Embryonic facial prominence (tissue), 1 donor: Measurements from ENCODE around the gene NET1.

Experiments used
- DNase-seq: peaks from one replicate; pipeline ENCODE4 v3.0.0-alpha.2; 2016; ENCODE audit errors: extremely low spot score

The NET1 gene

GRCh38 chr10:5485290-5485689, 72.9 kb downstream of the NET1 start:
- DNase-seq = no peak

- DNase-seq = no peak
Measured at GRCh38 chr10:5485948-5486852, 73.8 kb downstream of the NET1 start.

GRCh38 chr10:5486853-5487235, 74.5 kb downstream of the NET1 start:
- no peak for DNase-seq

- DNase-seq = no peak
Measured at GRCh38 chr10:5488272-5489161, 76.2 kb downstream of the NET1 start.

GRCh38 chr10:5490032-5490431, 77.7 kb downstream of the NET1 start:
- no peak for DNase-seq

- DNase-seq = no peak
Measured at GRCh38 chr10:5490698-5491464, 78.5 kb downstream of the NET1 start.

GRCh38 chr10:5491477-5491876, 79.1 kb downstream of the NET1 start:
- no peak for DNase-seq

- DNase-seq = no peak
Measured at GRCh38 chr10:5492322-5492855, 80.0 kb downstream of the NET1 start.

- DNase-seq = no peak
Measured at GRCh38 chr10:5492929-5493576, 80.7 kb downstream of the NET1 start.

GRCh38 chr10:5493691-5494090, 81.3 kb downstream of the NET1 start:
- DNase-seq = no peak

- no peak for DNase-seq
Measured at GRCh38 chr10:5494611-5495010, 82.3 kb downstream of the NET1 start.

- DNase-seq = no peak
Measured at GRCh38 chr10:5496261-5497250, 84.2 kb downstream of the NET1 start.

GRCh38 chr10:5497289-5497688, 84.9 kb downstream of the NET1 start:
- DNase-seq = no peak

- no peak for DNase-seq
Measured at GRCh38 chr10:5497948-5498730, 85.8 kb downstream of the NET1 start.

- no peak for DNase-seq
Measured at GRCh38 chr10:5498791-5499492, 86.6 kb downstream of the NET1 start.

- DNase-seq = no peak
Measured at GRCh38 chr10:5499493-5500140, 87.3 kb downstream of the NET1 start, which contains the start of gene CALML5. TSS of gene CALML5 (minus strand) at chr10:5499570. CDS start at chr10:5499438, 132 bp downstream.

- DNase-seq = no peak
Measured at GRCh38 chr10:5500162-5500670, 87.9 kb downstream of the NET1 start.

GRCh38 chr10:5500910-5501309, 88.6 kb downstream of the NET1 start:
- no peak for DNase-seq
